Heart right ventricle (tissue), 16 donors: Measurements from ENCODE around the gene TPTE. TPM values are rescaled to one million over a fixed set of nuclear protein-coding genes. Genes with fewer than 3 reads are reported as not detected.
"Not testable (repeated sequence)": the region's sequence is repeated elsewhere in the genome, so short reads cannot be mapped to it uniquely, and the experiment has no call there.

Source experiments
- ATAC-seq, 8 donors: fragments of 200-7000 bp; cut with Tn5 transposase; one replicate each; pipeline ENCODE4 v1.9.1; 2020; ENCODE audit warnings: mild to moderate bottlenecking in 8 of 8, moderate library complexity in 8 of 8, moderate number of reproducible peaks in 1 of 8
- DNase-seq, 2 donors: peaks; one replicate each; pipeline ENCODE4 v3.0.0-alpha.2; 2020
- H3K27ac ChIP-seq, 10 donors: fragments of 200-600 bp; sonication (generic) in 2 of 10; one replicate each; pipeline versions ENCODE4 v1.5.0 to v1.8.0; 2020 to 2022; ENCODE audit warnings: mild to moderate bottlenecking in 3 of 10
- H3K27me3 ChIP-seq, 7 donors: fragments of 200-600 bp; one replicate each; pipeline ENCODE4 v1.8.0; 2021 to 2022; ENCODE audit warnings: mild to moderate bottlenecking in 2 of 7
- H3K36me3 ChIP-seq, 9 donors: fragments of 200-600 bp; sonication (generic) in 1 of 9; one replicate each; pipeline versions ENCODE4 v1.5.0 to v1.8.0; 2020 to 2022; ENCODE audit warnings: mild to moderate bottlenecking in 2 of 9
- H3K4me1 ChIP-seq, 9 donors: fragments of 200-600 bp; sonication (generic) in 1 of 9; one replicate each; pipeline versions ENCODE4 v1.5.0 to v1.8.0; 2020 to 2022; ENCODE audit warnings: mild to moderate bottlenecking in 4 of 9
- H3K4me3 ChIP-seq, 10 donors: fragments of 200-600 bp; sonication (generic) in 2 of 10; one replicate each; pipeline versions ENCODE4 v1.5.0 to v1.8.0; 2020 to 2022; ENCODE audit warnings: mild to moderate bottlenecking in 7 of 10, moderate library complexity in 2 of 10
- H3K9me3 ChIP-seq, 11 donors: fragments of 200-600 bp in 10 of 11; sonication (generic) in 2 of 11; one replicate each; pipeline versions ENCODE4 v1.5.0 to v1.8.0; 2013 to 2022; ENCODE audit warnings: mild to moderate bottlenecking in 2 of 11, control low read depth in 1 of 11, moderate library complexity in 1 of 11
- CTCF ChIP-seq, 9 donors: fragments of 200-600 bp; sonication (generic) in 2 of 9; IDR thresholded peaks; one replicate each; pipeline versions ENCODE4 v1.5.0 to v1.8.0; 2021 to 2022; ENCODE audit warnings: antibody characterized with exemption in 9 of 9, mild to moderate bottlenecking in 5 of 9, moderate library complexity in 1 of 9
- WGBS, 2 donors: extraction: QIAGEN DNeasy Blood & Tissue Kit; methylation state at CpG; one replicate each; pipeline ENCODE4 v1.1.7; 2013; ENCODE audit warnings: inconsistent platforms in 1 of 2; 5-methylcytosine and 5-hydroxymethylcytosine counted together
- intact Hi-C, 10 donors: fragments of 100-400 bp; cut with DNase I; formaldehyde crosslinking; loops; one replicate each; pipeline versions ENCODE4 v1.11.1 to v1.14.2; 2022
- polyA plus RNA-seq, 2 donors: library from polyadenylated mRNA; stranded (reverse); fragments of 200-250 nt; gene quantifications; one replicate each; pipeline ENCODE4 v1.2.3, GENCODE V29; 2013
- total RNA-seq, 10 donors: library from RNA; stranded (reverse); fragmentation: NEBNext Ultra II Directional in 3 of 10; extraction: Animal tissue kit (Norgen Biotek cat#: 25700) in 3 of 10; gene quantifications; one replicate each; pipeline versions ENCODE4 v1.2.1 to v1.2.4, GENCODE V29; 2021 to 2023
- donor health status: Arrhythmogenic right ventricular cardiomyopathy.
- donor health status: ischemic (EF 13 %, LVEDD 7.1; RV severe dilation, severe dysfunction).
- donor health status: healthy with polysubstance abuse.
- donor health status: DM: no; HTN: yes; CAD: no.
- donor health status: DM: no; HTN: no; CAD: no.
- donor health status: ischemic (EF 25% LVEDD 6.9; RV normal size, moderate dysfunction).
- donor health status: ischemic (EF 25% LVEDD 5.7; RV mildly dilated, moderate dysfunction).
- donor health status: healthy.
- donor health status: DM: yes; HTN: yes; CAD: no.
- donor health status: Ischemic cardiomyopathy.
- donor health status: ischemic (EF 35%, LVEDD 5.7; RV mildly dilated, moderate dysfunction).
- donor health status: nonischemic (EF 11% LVEDD 7.7; RV severe dilation, severe dysfunction).
- donor health status: DM: yes; HTN: yes; CAD: no.
- donor health status: PGD.
- donor health status: ischemic (EF 29% LVEDD 5.4; RV normal size, mild dysfunction).
- donor health status: nonischemic (EF 23%, LVEDD 6.1; RV moderate dilation, normal function).

The TPTE gene
- total and polyA plus RNA-seq, 12 donors = not detected

DNA sequence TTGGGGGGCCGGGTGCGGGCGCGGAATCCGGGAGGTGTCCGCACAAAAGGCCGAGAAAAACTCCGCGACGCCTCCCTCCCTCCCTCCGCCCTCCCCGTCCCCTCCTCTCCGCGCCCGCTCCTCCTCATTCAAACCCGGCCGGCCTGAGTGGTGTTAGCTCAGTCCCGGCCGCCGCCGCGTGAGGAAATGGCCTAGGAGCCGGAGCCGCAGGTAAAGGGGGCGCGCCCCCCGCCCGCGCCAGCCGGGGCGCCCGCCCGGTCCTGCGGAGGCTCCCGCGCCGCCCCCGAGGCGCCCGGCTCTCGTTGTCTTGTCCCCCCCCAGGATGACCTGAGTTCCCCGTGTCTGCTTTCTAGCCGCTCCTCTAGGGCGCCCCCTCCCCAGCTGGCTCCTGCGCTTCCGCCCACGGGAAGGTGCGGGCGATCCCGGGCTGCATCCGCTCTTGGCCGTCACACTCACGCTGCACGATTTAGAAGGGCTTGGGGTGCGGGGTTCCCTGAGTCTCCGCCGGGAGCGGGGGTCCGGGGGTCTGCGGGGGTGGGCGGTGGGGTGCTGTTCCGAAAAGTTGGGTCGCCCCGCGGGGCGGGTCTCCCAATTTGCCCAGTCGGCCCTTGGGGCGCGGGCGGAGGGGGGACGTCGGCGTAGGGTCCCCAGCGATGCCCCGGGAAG is 585 bp downstream of the TPTE start:
- H3K27me3 ChIP-seq, DNase-seq, H3K4me3 ChIP-seq, H3K4me1 ChIP-seq, H3K36me3 ChIP-seq, H3K27ac ChIP-seq, intact Hi-C loops: not testable (repeated sequence)
- 53 to 56% methylated on average over 69 to 75 of the region's 75 CpGs for WGBS, 2 donors
- H3K9me3 ChIP-seq = peaks cover 0 to 89% (median 7%) of the 10 kb centered on the region in 11 donors
- peak in 3 of 8 donors; percentile 35 to 55 (median 46) for ATAC-seq

DNA sequence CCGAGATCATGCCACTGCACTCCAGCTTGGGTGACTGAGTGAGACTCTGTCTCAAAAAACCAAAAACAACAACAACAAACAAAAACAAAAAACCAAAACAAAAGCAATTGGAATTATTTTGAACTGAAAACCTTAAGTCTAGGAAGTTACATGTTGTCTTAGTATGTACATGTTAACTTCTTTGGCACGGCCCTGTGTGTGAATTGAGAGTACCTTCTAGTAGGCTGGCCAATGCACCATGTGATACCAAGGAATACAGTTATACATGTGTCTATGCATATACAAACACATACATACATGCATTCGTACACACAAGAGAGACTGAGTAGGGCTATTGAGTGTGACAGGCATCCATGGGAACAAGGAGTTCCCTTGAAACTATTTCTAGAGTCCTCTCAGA is 18.6 kb downstream of the TPTE start:
- DNase-seq (no peak), ATAC-seq (no peak)
- Histone ChIP-seq H3K27me3 (no peaks in the 10 kb centered on the region), H3K4me1 (no peaks in the 10 kb centered on the region), H3K36me3 (no peaks in the 10 kb centered on the region), H3K9me3 (peaks cover 0 to 96% (median 2%) of the 10 kb centered on the region in 11 donors), H3K4me3 (no peak overlapping the region), H3K27ac (no peak overlapping the region)
- 45 to 62% methylated on average over 3 of the region's 3 CpGs for WGBS, 2 donors
- TF ChIP-seq CTCF (IDR thresholded peaks at IDR 0.05) = no peak
- intact Hi-C loops = no loop called here

DNA sequence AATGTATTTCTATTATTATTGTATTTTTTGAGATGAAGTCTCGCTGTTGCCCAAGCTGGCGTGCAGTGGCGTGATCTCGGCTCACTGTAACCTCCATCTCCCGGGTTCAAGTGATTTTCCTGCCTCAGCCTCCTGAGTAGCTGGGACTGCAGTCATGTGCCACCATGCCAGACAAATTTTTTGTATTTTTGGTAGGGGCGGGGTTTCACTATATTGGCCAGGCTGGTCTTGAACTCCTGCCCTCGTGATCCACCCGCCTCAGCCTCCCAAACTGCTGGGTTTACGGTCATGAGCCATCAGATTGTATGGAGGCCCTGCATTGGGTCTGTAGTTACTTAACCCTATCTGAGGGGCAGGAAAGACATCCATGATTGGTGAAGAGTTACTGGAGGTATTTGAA is 23.0 kb downstream of the TPTE start:
- H3K36me3 ChIP-seq, ATAC-seq, H3K4me1 ChIP-seq, intact Hi-C loops, H3K27me3 ChIP-seq, H3K27ac ChIP-seq, DNase-seq, H3K4me3 ChIP-seq: not testable (repeated sequence)
- peaks cover 0 to 94% (median 4%) of the 10 kb centered on the region in 11 donors for H3K9me3 ChIP-seq
- 71 to 79% methylated on average over 9 of the region's 9 CpGs for WGBS, 2 donors

DNA sequence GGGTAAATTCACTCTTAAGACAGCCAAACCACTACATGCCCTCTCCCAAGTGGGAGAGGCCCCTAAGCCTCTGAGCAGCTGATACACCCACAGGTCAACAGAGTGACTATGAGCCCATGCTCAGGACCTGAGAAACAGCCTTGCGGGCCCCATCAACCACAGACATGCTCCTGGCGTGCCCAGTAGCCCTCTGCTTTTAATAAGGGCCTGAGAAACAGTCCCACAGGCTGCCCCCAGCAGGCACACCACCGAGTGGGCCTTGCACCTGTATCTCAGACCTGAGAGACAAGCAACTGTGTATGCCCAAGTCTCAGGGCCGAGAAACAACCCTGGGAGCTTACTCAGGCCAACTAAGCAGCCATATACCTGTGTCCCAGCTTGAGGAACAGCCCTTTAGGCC is 26.5 kb downstream of the TPTE start:
- ATAC-seq, DNase-seq, H3K4me3 ChIP-seq, H3K27ac ChIP-seq, H3K4me1 ChIP-seq, H3K27me3 ChIP-seq, intact Hi-C loops, H3K36me3 ChIP-seq: not testable (repeated sequence)
- WGBS, 2 donors = 29 to 35% methylated on average over 4 of the region's 4 CpGs
- H3K9me3 ChIP-seq = peaks cover 0 to 91% (median 18%) of the 10 kb centered on the region in 11 donors

- intact Hi-C loops, ATAC-seq, H3K27me3 ChIP-seq, H3K27ac ChIP-seq, H3K4me1 ChIP-seq, DNase-seq, H3K36me3 ChIP-seq, H3K4me3 ChIP-seq: not testable (repeated sequence)
- H3K9me3 ChIP-seq = peaks cover 0 to 89% (median 18%) of the 10 kb centered on the region in 11 donors
- 71 to 73% methylated on average over 2 of the region's 2 CpGs for WGBS, 2 donors
Observed at GRCh38 chr21:10548331-10548954, 27.1 kb downstream of the TPTE start.

DNA sequence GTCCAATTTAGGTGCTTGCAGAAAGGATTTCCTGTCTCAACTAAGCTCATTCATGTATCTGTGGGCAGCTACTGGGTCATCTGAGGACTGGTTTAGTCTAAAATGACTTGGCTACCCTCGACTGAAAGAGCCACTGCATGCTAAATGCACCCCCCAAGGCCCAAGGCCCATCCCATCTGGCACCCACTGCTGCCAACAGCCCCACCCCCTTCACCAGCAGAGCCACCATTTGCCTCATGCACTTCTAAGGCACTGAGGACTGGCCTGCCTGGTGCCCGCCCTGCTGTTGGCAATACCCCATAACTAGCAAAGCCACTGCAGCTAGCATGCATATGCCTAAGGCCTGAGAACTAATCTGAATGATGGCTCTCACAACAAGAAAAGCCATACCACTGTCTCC is 49.4 kb downstream of the TPTE start:
- H3K36me3 ChIP-seq, intact Hi-C loops, ATAC-seq: not testable (repeated sequence)

GRCh38 chr21:10574531-10575310 is 53.3 kb downstream of the TPTE start:
- H3K27me3 ChIP-seq, H3K36me3 ChIP-seq, intact Hi-C loops, H3K4me1 ChIP-seq, H3K4me3 ChIP-seq, DNase-seq, H3K27ac ChIP-seq: not testable (repeated sequence)
- peak in 5 of 8 donors; percentile 18 to 65 (median 27) for ATAC-seq
- H3K9me3 ChIP-seq = peaks cover 0 to 95% (median 36%) of the 10 kb centered on the region in 11 donors
- WGBS, 2 donors = 67 to 70% methylated on average over 15 to 16 of the region's 16 CpGs

More for the DNA sequence above, 49.4 kb downstream of the TPTE start:
- not testable (repeated sequence) for H3K27ac ChIP-seq, H3K4me3 ChIP-seq, DNase-seq, H3K27me3 ChIP-seq, H3K4me1 ChIP-seq
- peaks cover 0 to 98% (median 34%) of the 10 kb centered on the region in 11 donors for H3K9me3 ChIP-seq
- WGBS, 2 donors = 38 to 40% methylated on average over 2 of the region's 2 CpGs
